HepG2 (cell line): ENCODE data around the gene NEXMIF. TPM values are rescaled to one million over a fixed set of nuclear protein-coding genes. Genes with fewer than 3 reads are reported as not detected.

ENCODE experiments used
- ATAC-seq: fragments of 200-7000 bp; cut with Tn5 transposase; 3 replicates; pipeline ENCODE4 v1.9.1; 2020; ENCODE audit warnings: mild to moderate bottlenecking, moderate library complexity
- BruUV-seq: library from RNA; stranded (reverse); fragments of 400-500 nt; replicated peaks from 2 replicates; lab custom pipeline; 2021; lab: Mats Ljungman, UMichigan
- CTCF ChIA-PET: fragments of 300-600 bp; formaldehyde crosslinking; extraction: SDS; loops from one replicate; lab custom pipeline; 2021; ENCODE audit warnings: low total read pairs, inconsistent platforms, low intra/inter-chr PET ratio; lab: Yijun Ruan, JAX
- POLR2A ChIA-PET: fragments of 350-600 bp; sonication (Branson Sonifier 250); formaldehyde crosslinking; loops from one replicate; lab custom pipeline; 2020; ENCODE audit warnings: antibody characterized with exemption, inconsistent platforms; lab: Yijun Ruan, JAX
- DNase-seq: peaks from one replicate; pipeline ENCODE4 v3.0.0-alpha.2; 2015; ENCODE audit warnings: low spot score
- FAIRE-seq: peaks from 3 replicates; lab custom pipeline; 2011; peaks lifted over from hg19 to GRCh38; lab: Jason Lieb, UNC
- H2AFZ ChIP-seq: one replicate; pipeline ENCODE4 v1.6.1; 2011; ENCODE audit warnings: low read length, inconsistent platforms
- H3K27ac ChIP-seq: fragments of 300-600 bp; 3 replicates; pipeline ENCODE4 v1.8.0; 2011; ENCODE audit warnings: mixed run types, mild to moderate bottlenecking, mixed read lengths, low read length, inconsistent platforms; ENCODE audit not compliant: insufficient read depth; ENCODE audit errors: extremely low read length
- H3K27me3 ChIP-seq, 2 experiments: fragments of 200-600 bp in 1 of 2; 2 replicates in 1 of 2; 3 replicates in 1 of 2; pipeline versions ENCODE4 v1.6.0 to v1.8.0; 2011; ENCODE audit warnings: low read length in 2 of 2, mild to moderate bottlenecking in 2 of 2, moderate library complexity in 2 of 2, inconsistent platforms in 1 of 2; ENCODE audit not compliant: insufficient read depth in 2 of 2, control insufficient read depth in 1 of 2
- H3K36me3 ChIP-seq, 2 experiments: fragments of 200-600 bp in 1 of 2; replicated peaks in 1 of 2; 2 replicates in 1 of 2; 3 replicates in 1 of 2; pipeline versions ENCODE4 v1.5.1 to v1.8.0; 2011; ENCODE audit warnings: low read length in 2 of 2, inconsistent platforms in 1 of 2; ENCODE audit not compliant: insufficient read depth in 2 of 2, control insufficient read depth in 1 of 2
- H3K4me1 ChIP-seq: 2 replicates; pipeline ENCODE4 v1.5.1; 2012; ENCODE audit warnings: low read length, inconsistent platforms; ENCODE audit not compliant: insufficient read depth
- H3K4me2 ChIP-seq: 2 replicates; pipeline ENCODE4 v1.6.0; 2011; ENCODE audit warnings: low read depth, low read length, inconsistent platforms
- H3K4me3 ChIP-seq, 3 experiments: fragments of 200-600 bp in 1 of 3; sonication (generic), shearing (Covaris generic) in 1 of 3; replicated peaks in 1 of 3; 2 replicates each; pipeline ENCODE4 v1.5.1; 2011 to 2016; ENCODE audit warnings: low read length in 3 of 3, inconsistent platforms in 2 of 3, low read depth in 2 of 3, mild to moderate bottlenecking in 2 of 3, control low read depth in 1 of 3, mixed read lengths in 1 of 3; ENCODE audit not compliant: insufficient read depth in 1 of 3
- H3K79me2 ChIP-seq: one replicate; pipeline ENCODE4 v1.6.1; 2011; ENCODE audit warnings: low read length, inconsistent platforms; ENCODE audit not compliant: insufficient read depth
- H3K9ac ChIP-seq: 2 replicates; pipeline ENCODE4 v1.6.0; 2011; ENCODE audit warnings: mild to moderate bottlenecking, low read depth, low read length, inconsistent platforms; ENCODE audit not compliant: insufficient read depth
- H3K9me3 ChIP-seq: 2 replicates; pipeline ENCODE4 v1.5.1; 2012; ENCODE audit warnings: mild to moderate bottlenecking, low read length
- H4K20me1 ChIP-seq: 2 replicates; pipeline ENCODE4 v1.6.0; 2011; ENCODE audit warnings: inconsistent platforms, mild to moderate bottlenecking, low read length, moderate library complexity; ENCODE audit not compliant: insufficient read depth
- ELF4 ChIP-seq: sonication (generic); formaldehyde crosslinking; IDR thresholded peaks from 2 replicates; pipeline ENCODE4 v1.5.0; 2020; ENCODE audit warnings: missing genetic modification reagents, mild to moderate bottlenecking, moderate library complexity, borderline replicate concordance
- ESRRA ChIP-seq: sonication (generic); formaldehyde crosslinking; IDR thresholded peaks from 2 replicates; pipeline ENCODE4 v1.5.1; 2020; ENCODE audit warnings: mild to moderate bottlenecking, low read depth, missing genetic modification reagents
- FOXO1 ChIP-seq: sonication (generic); formaldehyde crosslinking; IDR thresholded peaks from 2 replicates; pipeline ENCODE4 v1.4.0; 2020; ENCODE audit warnings: missing genetic modification reagents
- MAFK ChIP-seq, 2 experiments: IDR thresholded peaks in 1 of 2; conservative IDR thresholded peaks in 1 of 2; 2 replicates each; pipeline ENCODE4 v1.6.1; 2011; ENCODE audit warnings: improper control_type of control experiment in 2 of 2, low read length in 2 of 2
- PHF21A ChIP-seq: sonication (generic); formaldehyde crosslinking; IDR thresholded peaks from 2 replicates; pipeline ENCODE4 v1.5.0; 2020; ENCODE audit warnings: mild to moderate bottlenecking, missing genetic modification reagents
- SOX5 ChIP-seq: IDR thresholded peaks from 2 replicates; pipeline ENCODE4 v1.6.1; 2016; ENCODE audit warnings: borderline replicate concordance
- TAF15 ChIP-seq: fragments of 200-400 bp; formaldehyde crosslinking; IDR thresholded peaks from one replicate; pipeline ENCODE4 v1.6.1; 2018; ENCODE audit warnings: mild to moderate bottlenecking, low read depth, low read length; ENCODE audit not compliant: poor library complexity, severe bottlenecking
- TOE1 ChIP-seq: sonication (generic); formaldehyde crosslinking; IDR thresholded peaks from 2 replicates; pipeline ENCODE4 v1.4.0; 2020; ENCODE audit warnings: mild to moderate bottlenecking, missing genetic modification reagents
- ZBTB20 ChIP-seq: sonication (generic); formaldehyde crosslinking; IDR thresholded peaks from 2 replicates; pipeline ENCODE4 v1.8.1; 2023; ENCODE audit warnings: missing genetic modification reagents, low read depth, mild to moderate bottlenecking, borderline replicate concordance
- ZMAT5 ChIP-seq: sonication (generic); formaldehyde crosslinking; IDR thresholded peaks from 2 replicates; pipeline ENCODE4 v1.5.0; 2020; ENCODE audit warnings: mild to moderate bottlenecking, low read depth, missing genetic modification reagents, borderline replicate concordance
- ZNF333 ChIP-seq: sonication (generic); formaldehyde crosslinking; IDR thresholded peaks from 2 replicates; pipeline ENCODE4 v1.4.0; 2020; ENCODE audit warnings: mild to moderate bottlenecking, missing genetic modification reagents, borderline replicate concordance
- ZNF44 ChIP-seq: sonication (generic); formaldehyde crosslinking; IDR thresholded peaks from 2 replicates; pipeline ENCODE4 v1.5.1; 2020; ENCODE audit warnings: mild to moderate bottlenecking, missing genetic modification reagents
- ZNF614 ChIP-seq: IDR thresholded peaks from 2 replicates; pipeline ENCODE4 v1.6.1; 2018; ENCODE audit warnings: missing biosample characterization, missing genetic modification reagents, inconsistent platforms, borderline replicate concordance
- ZNF772 ChIP-seq: sonication (generic); formaldehyde crosslinking; IDR thresholded peaks from 2 replicates; pipeline ENCODE4 v1.5.0; 2020; ENCODE audit warnings: mild to moderate bottlenecking, missing genetic modification reagents
- ZNF790 ChIP-seq: sonication (generic); formaldehyde crosslinking; IDR thresholded peaks from 2 replicates; pipeline ENCODE4 v1.8.0; 2022; ENCODE audit warnings: missing genetic modification reagents, mild to moderate bottlenecking, borderline replicate concordance
- ZNF800 ChIP-seq: sonication (generic); formaldehyde crosslinking; IDR thresholded peaks from 2 replicates; pipeline ENCODE4 v1.4.0; 2020; ENCODE audit warnings: missing genetic modification reagents
- WGBS: methylation state at CpG from one replicate; pipeline ENCODE4 v1.1.6; 2017; ENCODE audit warnings: low lambda C conversion rate; 5-methylcytosine and 5-hydroxymethylcytosine counted together
- in situ Hi-C: cut with HindIII; loops from 2 replicates; pipeline ENCODE4 v1.10.0; 2017; ENCODE audit warnings: low pct_unique_long_range_greater_than_20kb; ENCODE audit not compliant: extremely low pct_ligation_motif_present
- intact Hi-C: fragments of 100-400 bp; cut with micrococcal nuclease; formaldehyde crosslinking; loops from one replicate; pipeline ENCODE4 v1.10.0; 2022; ENCODE audit not compliant: unreplicated experiment
- polyA plus RNA-seq, 8 experiments: library from polyadenylated mRNA; depleted of rRNA in 3 of 8; stranded (reverse) in 7 of 8; unstranded in 1 of 8; fragments of >200 nt; fragmentation: Illumina TruSeq in 4 of 8; extraction: Trizol in 4 of 8; gene quantifications; 2 replicates each; pipeline versions ENCODE4 v1.2.1 to v1.2.3, GENCODE V29; 2011 to 2016; ENCODE audit warnings: low read depth in 4 of 8, missing spikeins in 1 of 8, mixed read lengths in 1 of 8; ENCODE audit not compliant: insufficient read depth in 1 of 8
- total RNA-seq, 5 experiments: library from RNA; depleted of rRNA; stranded (reverse); fragments of >200 nt; fragmentation: Illumina TruSeq; extraction: Trizol; gene quantifications; 2 replicates each; pipeline ENCODE4 v1.2.3, GENCODE V29; 2016; ENCODE audit warnings: low read depth in 1 of 5
- TF ChIP-seq, protein P1 (sequence below), 2 experiments: sonication (generic) in 1 of 2; formaldehyde crosslinking in 1 of 2; IDR thresholded peaks; 2 replicates each; pipeline versions ENCODE4 v1.5.1 to v1.6.1; 2011 to 2020; ENCODE audit warnings: borderline replicate concordance in 1 of 2, low read depth in 1 of 2, low read length in 1 of 2, mild to moderate bottlenecking in 1 of 2, missing genetic modification reagents in 1 of 2, moderate library complexity in 1 of 2
- TF ChIP-seq, protein P2 (sequence below): sonication (generic); formaldehyde crosslinking; IDR thresholded peaks from 2 replicates; pipeline ENCODE4 v1.4.0; 2020; ENCODE audit warnings: missing genetic modification reagents, borderline replicate concordance

NEXMIF gene
- total and polyA plus RNA-seq, 2 of the 13 experiments (the other 11 are each of a cell fraction or from before 2014, with no cell fraction given) = under 0.01 TPM; not detected in 1

DNA sequence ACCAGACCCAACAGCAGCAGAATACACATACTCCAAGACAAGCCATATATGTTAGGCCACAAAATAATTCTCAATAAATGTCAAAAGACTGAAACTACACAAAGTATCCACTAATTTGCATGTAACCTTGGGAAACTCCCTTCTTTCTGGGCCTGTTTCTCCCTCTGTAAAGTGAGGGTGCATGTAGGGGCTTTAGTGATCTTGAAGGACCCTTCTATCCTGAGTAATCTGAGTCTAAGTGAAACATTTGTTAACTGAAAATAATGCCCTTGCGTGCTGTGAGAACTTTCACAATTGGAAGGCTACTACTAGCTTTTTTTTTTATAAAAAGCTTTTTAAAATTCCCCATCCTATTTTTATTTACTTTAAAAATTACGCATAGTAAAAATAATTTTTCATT is 125.2 kb downstream of the NEXMIF start:
- BruUV-seq = no TSS peak
- DNase-seq (no peak), ATAC-seq (no peak), FAIRE-seq (no peak)
- Histone ChIP-seq H3K4me3 (no peak overlapping the region), H2AFZ (no peak overlapping the region), H3K79me2 (no peaks in the 10 kb centered on the region), H3K36me3 (no peaks in the 10 kb centered on the region), H3K9ac (no peak overlapping the region), H3K27me3 (no peaks in the 10 kb centered on the region), H3K9me3 (no peaks in the 10 kb centered on the region), H3K4me1 (no peaks in the 10 kb centered on the region), H4K20me1 (no peaks in the 10 kb centered on the region), H3K27ac (no peak overlapping the region), H3K4me2 (no peak overlapping the region)
- intact Hi-C loops (no loop called here), in situ Hi-C loops (no loop called here)
- ChIA-PET CTCF (no interaction called here), POLR2A (no interaction called here)
- TF ChIP-seq SOX5 (CRISPR knock-in tag) (no peak), ZBTB20 (CRISPR knock-in tag) (no peak), ZNF333 (CRISPR knock-in tag) (no peak), ZNF800 (CRISPR knock-in tag) (no peak), TOE1 (CRISPR knock-in tag) (no peak), ZNF772 (CRISPR knock-in tag) (no peak), TAF15 (no peak), ELF4 (no peak), FOXO1 (no peak), PHF21A (CRISPR knock-in tag) (no peak), ZNF44 (CRISPR knock-in tag) (no peak), ZNF614 (CRISPR knock-in tag) (no peak), ESRRA (CRISPR knock-in tag) (no peak), ZMAT5 (CRISPR knock-in tag) (no peak), ZNF790 (CRISPR knock-in tag) (no peak), MAFK (conservative IDR thresholded peaks at IDR 0.05 in 1 of 2, IDR thresholded peaks at IDR 0.05 in 1 of 2; ENCODE audit: low read length in 2 of 2) (no peak)
- TF ChIP-seq, protein P1, sequence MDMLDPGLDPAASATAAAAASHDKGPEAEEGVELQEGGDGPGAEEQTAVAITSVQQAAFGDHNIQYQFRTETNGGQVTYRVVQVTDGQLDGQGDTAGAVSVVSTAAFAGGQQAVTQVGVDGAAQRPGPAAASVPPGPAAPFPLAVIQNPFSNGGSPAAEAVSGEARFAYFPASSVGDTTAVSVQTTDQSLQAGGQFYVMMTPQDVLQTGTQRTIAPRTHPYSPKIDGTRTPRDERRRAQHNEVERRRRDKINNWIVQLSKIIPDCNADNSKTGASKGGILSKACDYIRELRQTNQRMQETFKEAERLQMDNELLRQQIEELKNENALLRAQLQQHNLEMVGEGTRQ (IDR thresholded peaks at IDR 0.05; ENCODE audit: low read depth, low read length) = no peak
- TF ChIP-seq, protein P1 (CRISPR knock-in tag; IDR thresholded peaks at IDR 0.05; ENCODE audit: borderline replicate concordance) = no peak
- TF ChIP-seq, protein P2, sequence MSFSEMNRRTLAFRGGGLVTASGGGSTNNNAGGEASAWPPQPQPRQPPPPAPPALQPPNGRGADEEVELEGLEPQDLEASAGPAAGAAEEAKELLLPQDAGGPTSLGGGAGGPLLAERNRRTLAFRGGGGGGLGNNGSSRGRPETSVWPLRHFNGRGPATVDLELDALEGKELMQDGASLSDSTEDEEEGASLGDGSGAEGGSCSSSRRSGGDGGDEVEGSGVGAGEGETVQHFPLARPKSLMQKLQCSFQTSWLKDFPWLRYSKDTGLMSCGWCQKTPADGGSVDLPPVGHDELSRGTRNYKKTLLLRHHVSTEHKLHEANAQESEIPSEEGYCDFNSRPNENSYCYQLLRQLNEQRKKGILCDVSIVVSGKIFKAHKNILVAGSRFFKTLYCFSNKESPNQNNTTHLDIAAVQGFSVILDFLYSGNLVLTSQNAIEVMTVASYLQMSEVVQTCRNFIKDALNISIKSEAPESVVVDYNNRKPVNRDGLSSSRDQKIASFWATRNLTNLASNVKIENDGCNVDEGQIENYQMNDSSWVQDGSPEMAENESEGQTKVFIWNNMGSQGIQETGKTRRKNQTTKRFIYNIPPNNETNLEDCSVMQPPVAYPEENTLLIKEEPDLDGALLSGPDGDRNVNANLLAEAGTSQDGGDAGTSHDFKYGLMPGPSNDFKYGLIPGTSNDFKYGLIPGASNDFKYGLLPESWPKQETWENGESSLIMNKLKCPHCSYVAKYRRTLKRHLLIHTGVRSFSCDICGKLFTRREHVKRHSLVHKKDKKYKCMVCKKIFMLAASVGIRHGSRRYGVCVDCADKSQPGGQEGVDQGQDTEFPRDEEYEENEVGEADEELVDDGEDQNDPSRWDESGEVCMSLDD (CRISPR knock-in tag) = no peak
- WGBS = 0% methylated on average over 2 of the region's 2 CpGs
